ENCODE data around the gene KIF1C. TPM values are rescaled to one million over a fixed set of nuclear protein-coding genes. Genes with fewer than 3 reads are reported as not detected.
A peak's percentile ranks its signal among the peaks of the same experiment; 100 is the strongest.

The KIF1C gene
- total and polyA plus RNA-seq, 9 of the 15 experiments (the other 6 are each of a cell fraction or from before 2014, with no cell fraction given) = 0.38 to 68.4 (median 25.1) TPM

DNA sequence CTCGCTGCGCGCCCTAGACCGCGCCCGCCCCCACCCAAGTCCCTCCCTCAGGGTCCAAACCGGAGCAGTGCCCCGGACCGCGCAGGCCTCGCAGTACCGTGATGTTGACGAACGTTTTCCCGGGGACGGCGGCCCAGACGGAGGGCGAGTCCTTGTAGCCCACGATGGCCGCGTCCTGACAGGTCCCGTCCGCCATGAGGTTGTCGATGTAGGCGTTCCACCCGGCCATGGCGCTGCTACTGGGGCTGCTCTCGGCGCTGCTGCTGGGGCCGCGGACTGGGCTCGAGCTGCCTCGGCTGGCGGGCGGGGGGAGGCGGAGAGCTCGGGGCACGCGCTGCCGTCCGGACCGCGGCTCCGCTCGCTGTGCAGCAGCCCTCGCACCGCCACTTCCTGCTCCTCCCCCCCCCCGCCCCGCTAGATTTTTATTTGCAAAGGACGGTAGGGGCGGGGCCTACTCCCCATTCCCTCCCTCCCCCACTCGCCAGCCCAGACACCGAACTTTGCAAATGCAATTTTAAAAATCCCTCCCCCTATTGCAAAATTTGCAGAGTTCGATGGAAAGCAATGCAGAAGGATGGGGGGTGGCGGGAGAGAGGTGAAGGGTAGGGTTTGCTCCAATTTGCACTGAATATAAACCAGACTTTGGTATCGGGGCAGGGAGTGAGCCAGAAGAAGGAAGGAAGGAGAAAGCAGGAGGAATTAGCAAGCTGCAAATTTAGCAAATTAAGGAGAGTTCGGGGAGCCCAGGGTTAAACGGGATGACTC lies 49.4 kb upstream of the KIF1C start, which contains the start of gene PFN1 (continued):
- TF ChIP-seq, protein P1, sequence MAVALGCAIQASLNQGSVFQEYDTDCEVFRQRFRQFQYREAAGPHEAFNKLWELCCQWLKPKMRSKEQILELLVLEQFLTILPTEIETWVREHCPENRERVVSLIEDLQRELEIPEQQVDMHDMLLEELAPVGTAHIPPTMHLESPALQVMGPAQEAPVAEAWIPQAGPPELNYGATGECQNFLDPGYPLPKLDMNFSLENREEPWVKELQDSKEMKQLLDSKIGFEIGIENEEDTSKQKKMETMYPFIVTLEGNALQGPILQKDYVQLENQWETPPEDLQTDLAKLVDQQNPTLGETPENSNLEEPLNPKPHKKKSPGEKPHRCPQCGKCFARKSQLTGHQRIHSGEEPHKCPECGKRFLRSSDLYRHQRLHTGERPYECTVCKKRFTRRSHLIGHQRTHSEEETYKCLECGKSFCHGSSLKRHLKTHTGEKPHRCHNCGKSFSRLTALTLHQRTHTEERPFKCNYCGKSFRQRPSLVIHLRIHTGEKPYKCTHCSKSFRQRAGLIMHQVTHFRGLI (CRISPR knock-in tag; IDR thresholded peaks at IDR 0.05) = no peak
- TF ChIP-seq MITF (IDR thresholded peaks at IDR 0.05) (no peak), ATF6 (CRISPR knock-in tag; IDR thresholded peaks at IDR 0.05) (0 out of 2 replicates have a peak, but pooled peaks have one; percentile 25), HDAC2 (IDR thresholded peaks at IDR 0.05) (peak; percentile 52; the same call in 1 of the 2 replicates), SUPT5H (IDR thresholded peaks at IDR 0.05) (peak; percentile 90), BCOR (IDR thresholded peaks at IDR 0.05) (peak; percentile 16; the same call in 1 of the 2 replicates), NFIX (CRISPR knock-in tag; IDR thresholded peaks at IDR 0.05; ENCODE audit: low read depth) (no peak), VEZF1 (CRISPR knock-in tag; IDR thresholded peaks at IDR 0.05) (peak; percentile 85), NCOA2 (IDR thresholded peaks at IDR 0.05; ENCODE audit: partially characterized antibody in 2 of 2) (no peak), POLR3G (IDR thresholded peaks at IDR 0.05; ENCODE audit: extremely low read depth, insufficient read length, insufficient replicate concordance) (no peak)
- TF ChIP-seq, protein P2, sequence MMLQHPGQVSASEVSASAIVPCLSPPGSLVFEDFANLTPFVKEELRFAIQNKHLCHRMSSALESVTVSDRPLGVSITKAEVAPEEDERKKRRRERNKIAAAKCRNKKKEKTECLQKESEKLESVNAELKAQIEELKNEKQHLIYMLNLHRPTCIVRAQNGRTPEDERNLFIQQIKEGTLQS (IDR thresholded peaks at IDR 0.05) = peak; percentile 44; the same call in 1 of the 2 replicates
- TF ChIP-seq, protein P2 (CRISPR knock-in tag; conservative IDR thresholded peaks at IDR 0.05) = no peak
- TF ChIP-seq, protein P3, sequence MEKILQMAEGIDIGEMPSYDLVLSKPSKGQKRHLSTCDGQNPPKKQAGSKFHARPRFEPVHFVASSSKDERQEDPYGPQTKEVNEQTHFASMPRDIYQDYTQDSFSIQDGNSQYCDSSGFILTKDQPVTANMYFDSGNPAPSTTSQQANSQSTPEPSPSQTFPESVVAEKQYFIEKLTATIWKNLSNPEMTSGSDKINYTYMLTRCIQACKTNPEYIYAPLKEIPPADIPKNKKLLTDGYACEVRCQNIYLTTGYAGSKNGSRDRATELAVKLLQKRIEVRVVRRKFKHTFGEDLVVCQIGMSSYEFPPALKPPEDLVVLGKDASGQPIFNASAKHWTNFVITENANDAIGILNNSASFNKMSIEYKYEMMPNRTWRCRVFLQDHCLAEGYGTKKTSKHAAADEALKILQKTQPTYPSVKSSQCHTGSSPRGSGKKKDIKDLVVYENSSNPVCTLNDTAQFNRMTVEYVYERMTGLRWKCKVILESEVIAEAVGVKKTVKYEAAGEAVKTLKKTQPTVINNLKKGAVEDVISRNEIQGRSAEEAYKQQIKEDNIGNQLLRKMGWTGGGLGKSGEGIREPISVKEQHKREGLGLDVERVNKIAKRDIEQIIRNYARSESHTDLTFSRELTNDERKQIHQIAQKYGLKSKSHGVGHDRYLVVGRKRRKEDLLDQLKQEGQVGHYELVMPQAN (IDR thresholded peaks at IDR 0.05; ENCODE audit: borderline replicate concordance) = no peak
- TF ChIP-seq, protein P4, sequence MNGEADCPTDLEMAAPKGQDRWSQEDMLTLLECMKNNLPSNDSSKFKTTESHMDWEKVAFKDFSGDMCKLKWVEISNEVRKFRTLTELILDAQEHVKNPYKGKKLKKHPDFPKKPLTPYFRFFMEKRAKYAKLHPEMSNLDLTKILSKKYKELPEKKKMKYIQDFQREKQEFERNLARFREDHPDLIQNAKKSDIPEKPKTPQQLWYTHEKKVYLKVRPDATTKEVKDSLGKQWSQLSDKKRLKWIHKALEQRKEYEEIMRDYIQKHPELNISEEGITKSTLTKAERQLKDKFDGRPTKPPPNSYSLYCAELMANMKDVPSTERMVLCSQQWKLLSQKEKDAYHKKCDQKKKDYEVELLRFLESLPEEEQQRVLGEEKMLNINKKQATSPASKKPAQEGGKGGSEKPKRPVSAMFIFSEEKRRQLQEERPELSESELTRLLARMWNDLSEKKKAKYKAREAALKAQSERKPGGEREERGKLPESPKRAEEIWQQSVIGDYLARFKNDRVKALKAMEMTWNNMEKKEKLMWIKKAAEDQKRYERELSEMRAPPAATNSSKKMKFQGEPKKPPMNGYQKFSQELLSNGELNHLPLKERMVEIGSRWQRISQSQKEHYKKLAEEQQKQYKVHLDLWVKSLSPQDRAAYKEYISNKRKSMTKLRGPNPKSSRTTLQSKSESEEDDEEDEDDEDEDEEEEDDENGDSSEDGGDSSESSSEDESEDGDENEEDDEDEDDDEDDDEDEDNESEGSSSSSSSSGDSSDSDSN (IDR thresholded peaks at IDR 0.05; ENCODE audit: borderline replicate concordance in 1 of 2, low read depth in 2 of 2, low read length in 2 of 2) = 0 out of 4 replicates have a peak, but pooled peaks of 1 of the 2 experiments have one; percentile 27

Measured in K562 (cell line).